Stimulated activated CD8-positive, alpha-beta memory T cell treated with anti-CD3 and anti-CD28 coated beads, Interleukin-15, amount 100 ng/mL, for 24 hours (primary cell): ENCODE results near the gene EHF.

Experiments used
- DNase-seq: peaks from one replicate; pipeline ENCODE4 v3.0.0-alpha.2; 2020; ENCODE audit warnings: low read depth

Gene EHF

DNA sequence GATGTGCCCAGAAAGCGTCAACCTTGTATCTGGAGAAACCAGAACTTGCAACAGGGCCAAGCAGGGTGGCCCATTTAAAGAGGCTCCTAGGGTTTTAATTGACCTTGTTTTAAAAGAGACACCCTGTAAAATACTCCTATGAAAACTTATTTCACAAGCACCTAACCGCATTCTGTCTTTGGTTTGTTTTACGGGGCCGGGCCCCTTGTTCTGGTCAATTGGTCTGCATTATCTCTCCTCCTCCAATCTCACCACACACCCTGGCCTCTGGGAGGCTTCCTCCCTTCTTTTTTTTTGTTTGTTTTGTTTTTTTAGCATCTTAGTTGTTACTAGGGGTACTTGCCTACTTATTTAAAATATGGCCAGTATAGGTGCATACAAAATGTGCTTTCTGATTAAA is 4.7 kb downstream of the EHF start:
- no peak for DNase-seq

GRCh38 chr11:34626393-34626792 is 5.5 kb downstream of the EHF start:
- DNase-seq = no peak

- no peak for DNase-seq
Measured at GRCh38 chr11:34627197-34627596, 6.3 kb downstream of the EHF start.

DNA sequence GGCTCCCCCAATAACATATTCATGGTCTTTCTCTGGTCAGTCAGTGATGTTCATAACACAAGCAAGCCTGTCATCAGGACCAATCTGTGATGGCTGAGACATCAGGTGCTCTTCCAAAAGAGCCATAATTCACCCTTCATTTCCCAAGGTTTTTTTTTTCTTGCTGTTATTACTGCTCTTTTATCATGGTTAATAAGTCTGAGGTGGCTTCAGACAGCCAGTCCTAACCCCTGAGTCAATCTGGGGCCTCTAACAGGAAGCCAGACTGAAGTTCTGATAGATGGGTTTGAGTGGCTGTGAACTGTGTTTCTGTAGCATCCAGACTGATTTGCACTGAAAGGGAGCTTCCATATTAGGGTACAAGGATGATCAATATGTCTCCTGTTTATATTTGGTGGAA is 8.8 kb downstream of the EHF start:
- DNase-seq = no peak

- DNase-seq = no peak
Measured at GRCh38 chr11:34630544-34630943, 9.7 kb downstream of the EHF start.

GRCh38 chr11:34631297-34631696 is 10.4 kb downstream of the EHF start:
- DNase-seq = no peak

GRCh38 chr11:34631737-34632104 is 10.8 kb downstream of the EHF start:
- DNase-seq = no peak

- no peak for DNase-seq
Measured at GRCh38 chr11:34632105-34632791, 11.4 kb downstream of the EHF start.

- no peak for DNase-seq
Measured at GRCh38 chr11:34633640-34633989, 12.7 kb downstream of the EHF start.

DNA sequence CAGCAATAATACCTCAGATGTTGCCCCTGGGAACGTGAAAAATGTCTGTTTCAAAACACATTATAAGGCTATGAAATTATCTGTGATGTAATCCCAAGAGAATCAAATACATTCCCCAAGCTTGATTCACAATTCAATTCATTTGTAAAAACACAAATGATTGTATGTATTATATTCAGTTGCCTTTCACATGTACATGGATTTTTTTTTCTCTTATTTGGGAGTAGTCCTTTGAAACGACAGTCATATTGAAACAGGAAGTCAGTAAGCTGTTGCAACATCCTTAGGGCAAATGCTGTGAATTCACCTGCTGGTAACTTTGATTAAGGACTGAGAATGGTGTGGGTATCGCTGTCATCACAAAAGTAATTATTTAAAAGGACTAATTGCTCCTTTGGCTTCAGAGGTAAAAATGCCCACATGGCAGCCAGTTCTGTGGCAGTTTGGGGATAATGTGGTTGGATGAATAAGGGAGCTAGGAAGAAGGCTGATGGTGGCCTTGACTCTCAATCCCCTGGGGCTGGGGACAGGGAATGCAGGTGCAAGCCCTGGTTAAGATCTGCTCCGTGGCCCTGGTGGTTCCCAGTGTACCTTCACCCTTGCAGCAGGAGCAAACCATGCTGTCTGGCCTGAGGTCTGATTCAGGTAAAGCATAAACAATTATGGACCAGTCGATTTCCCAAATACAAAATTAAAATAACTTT is 13.2 kb downstream of the EHF start:
- no peak for DNase-seq

- DNase-seq = no peak
Measured at GRCh38 chr11:34634694-34635062, 13.8 kb downstream of the EHF start.

GRCh38 chr11:34636127-34636526 is 15.2 kb downstream of the EHF start:
- no peak for DNase-seq

GRCh38 chr11:34637303-34637702 is 16.4 kb downstream of the EHF start:
- DNase-seq = no peak

- no peak for DNase-seq
Measured at GRCh38 chr11:34638897-34639296, 18.0 kb downstream of the EHF start.

DNA sequence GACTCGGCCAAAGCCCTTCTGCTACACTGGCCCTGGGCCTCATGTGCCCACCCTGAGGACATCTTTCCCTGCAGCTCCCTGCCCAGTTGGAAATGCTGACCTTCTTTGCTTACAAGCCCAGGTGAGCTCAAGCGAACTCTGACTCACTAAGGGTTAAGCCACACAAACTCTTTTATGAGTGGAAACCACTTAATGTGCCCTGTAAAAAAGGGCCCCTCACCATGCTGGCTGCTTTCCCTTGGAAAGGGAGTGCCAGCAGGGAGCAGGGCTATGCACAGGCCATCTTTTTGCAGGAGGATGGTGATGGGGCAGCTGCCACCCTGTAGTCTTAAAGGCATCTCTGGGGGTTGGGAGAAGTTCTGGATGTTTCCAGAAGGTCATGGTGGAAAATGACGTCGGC is 18.7 kb downstream of the EHF start:
- no peak for DNase-seq

DNA sequence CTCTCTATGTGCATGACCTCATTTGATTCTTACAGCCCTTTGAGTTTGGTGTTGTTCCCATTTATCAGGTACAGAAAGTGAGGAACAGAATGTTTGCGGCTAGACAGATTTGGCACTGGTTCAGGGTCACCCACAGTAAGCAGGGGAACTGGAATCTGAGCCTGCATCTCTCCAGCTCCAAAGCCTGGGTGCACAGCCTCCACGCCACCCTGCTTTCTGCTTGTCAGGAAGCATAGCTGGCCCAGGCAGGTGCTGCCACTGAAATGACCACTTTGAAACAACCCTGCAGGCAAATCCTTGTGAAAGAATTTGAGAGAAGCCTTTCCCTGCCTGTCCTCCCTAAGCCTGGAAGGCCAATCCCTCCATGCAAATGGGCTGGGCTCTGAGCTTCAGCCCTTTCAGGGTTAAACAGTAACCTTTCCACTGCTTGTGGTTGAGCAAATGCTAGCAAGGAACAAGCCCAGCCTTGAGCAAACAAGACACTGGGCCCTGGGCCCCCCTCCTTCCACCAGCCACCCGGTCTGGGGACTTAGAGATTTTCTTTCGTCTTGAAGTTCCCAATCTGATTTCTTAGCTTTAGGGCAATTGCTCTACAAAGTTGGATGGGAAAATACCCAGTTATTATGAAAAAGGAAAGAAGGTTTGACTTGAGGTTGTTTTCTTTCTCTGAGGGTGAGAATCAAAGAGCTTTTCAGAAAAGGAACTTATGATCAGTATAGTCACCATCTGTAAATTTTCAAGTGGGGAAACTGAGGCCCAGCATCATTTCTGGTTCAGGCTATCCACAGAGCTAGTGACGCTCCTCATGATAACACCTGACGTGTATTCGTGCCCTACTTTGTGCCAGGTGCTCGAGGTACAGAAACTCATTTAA is 19.4 kb downstream of the EHF start:
- DNase-seq = no peak

- no peak for DNase-seq
Measured at GRCh38 chr11:34640924-34641275, 20.0 kb downstream of the EHF start.

GRCh38 chr11:34641456-34641855 is 20.6 kb downstream of the EHF start:
- no peak for DNase-seq

DNA sequence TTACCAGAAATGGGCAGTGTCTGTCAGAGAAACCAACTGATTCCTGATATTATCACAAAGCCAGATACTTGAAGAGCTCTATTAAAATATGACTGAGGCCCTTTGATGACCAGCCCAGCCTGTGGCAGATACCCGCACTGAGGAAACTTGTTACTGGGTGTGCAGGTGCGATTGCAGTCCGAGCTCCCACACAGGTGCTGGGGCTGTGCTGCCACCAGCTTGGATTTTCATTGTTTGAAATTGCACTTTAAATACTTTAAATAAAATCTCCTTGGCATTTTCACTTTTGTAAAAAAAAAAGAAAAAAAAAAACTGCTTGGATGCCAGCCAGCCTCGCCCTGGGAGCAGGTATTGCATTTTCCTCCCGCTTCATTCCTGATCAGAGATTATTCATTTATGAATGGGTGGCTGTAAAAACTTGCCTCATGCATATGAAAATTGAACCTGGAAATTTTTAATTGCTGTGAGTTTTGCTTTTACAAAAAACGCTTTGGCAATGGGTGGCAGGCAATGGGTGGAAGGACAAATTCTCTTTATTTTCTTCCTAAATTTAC is 21.2 kb downstream of the EHF start:
- no peak for DNase-seq

- DNase-seq = no peak
Measured at GRCh38 chr11:34642873-34643272, 22.0 kb downstream of the EHF start.

DNA sequence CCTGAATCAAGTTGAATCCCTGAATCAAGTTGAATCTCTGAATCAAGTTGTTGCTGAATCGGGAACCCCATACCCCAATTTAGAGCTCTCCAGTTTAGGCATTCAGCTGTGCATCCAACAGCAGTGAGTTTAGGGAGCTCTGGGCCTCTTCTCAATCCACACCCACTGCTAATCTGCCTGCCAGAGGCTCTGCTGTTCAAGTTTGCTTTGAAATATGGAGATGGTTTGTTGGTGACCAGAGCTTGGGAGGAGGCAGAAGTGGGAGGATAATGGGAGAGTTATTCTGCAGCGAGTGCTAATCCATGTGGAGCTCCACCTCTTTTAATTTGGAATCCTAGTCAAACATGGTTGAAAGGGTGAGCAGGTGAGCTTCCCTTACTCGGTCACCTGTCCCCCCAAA is 22.4 kb downstream of the EHF start:
- no peak for DNase-seq

- no peak for DNase-seq
Measured at GRCh38 chr11:34643846-34644245, 23.0 kb downstream of the EHF start.
